Choroid plexus epithelial cell (primary cell): Measurements from ENCODE around the gene EFHC2.
A peak's percentile ranks its signal among the peaks of the same experiment; 100 is the strongest.

Source experiments
- DNase-seq: peaks from one replicate; pipeline ENCODE4 v3.0.0-alpha.2; 2010; ENCODE audit warnings: low read depth
- H3K4me3 ChIP-seq: 2 replicates; pipeline ENCODE4 v1.5.1; 2011; ENCODE audit warnings: low read depth, mild to moderate bottlenecking, control low read depth, low read length, moderate library complexity
- CTCF ChIP-seq: conservative IDR thresholded peaks from 2 replicates; pipeline ENCODE4 v1.5.1; 2011; ENCODE audit warnings: low read depth, mild to moderate bottlenecking, control low read depth, inconsistent platforms, low read length, moderate library complexity

The EFHC2 gene

GRCh38 chrX:44225667-44226066 lies 117.8 kb downstream of the EFHC2 start:
- TF ChIP-seq CTCF, result no peak
- no peak for DNase-seq
- H3K4me3 ChIP-seq, result no peak overlapping the region

GRCh38 chrX:44224760-44225159 lies 118.7 kb downstream of the EFHC2 start:
- TF ChIP-seq CTCF, result no peak
- no peak overlapping the region for H3K4me3 ChIP-seq
- DNase-seq, result no peak

- no peak for TF ChIP-seq CTCF
- H3K4me3 ChIP-seq, result no peak overlapping the region
- peak; percentile 44 for DNase-seq
Observed at GRCh38 chrX:44223150-44223549, 120.3 kb downstream of the EFHC2 start.

- no peak for DNase-seq
- no peak overlapping the region for H3K4me3 ChIP-seq
- TF ChIP-seq CTCF, result no peak
Observed at GRCh38 chrX:44218465-44218864, 125.0 kb downstream of the EFHC2 start.

- no peak for TF ChIP-seq CTCF
- no peak for DNase-seq
Observed at GRCh38 chrX:44216171-44216570, 127.3 kb downstream of the EFHC2 start.

GRCh38 chrX:44203791-44204190 lies 139.7 kb downstream of the EFHC2 start:
- peak; percentile 19 for TF ChIP-seq CTCF
- DNase-seq, result peak; percentile 2
- H3K4me3 ChIP-seq, result no peak overlapping the region

More at GRCh38 chrX:44216171-44216570, 127.3 kb downstream of the EFHC2 start:
- no peak overlapping the region for H3K4me3 ChIP-seq

GRCh38 chrX:44202596-44202995 lies 140.9 kb downstream of the EFHC2 start:
- TF ChIP-seq CTCF, result no peak
- no peak for DNase-seq
- no peak overlapping the region for H3K4me3 ChIP-seq
